Right cardiac atrium (tissue), 5 donors: ENCODE data around the gene AHRR. TPM values are rescaled to one million over a fixed set of nuclear protein-coding genes. Genes with fewer than 3 reads are reported as not detected.

Experiments
- ATAC-seq, 2 donors: fragments of 200-7000 bp; cut with Tn5 transposase; one replicate each; pipeline versions ENCODE4 v1.8.0 to v1.9.1; 2020; ENCODE audit warnings: moderate library complexity in 2 of 2, mild to moderate bottlenecking in 1 of 2
- DNase-seq, 3 donors: peaks; one replicate each; pipeline ENCODE4 v3.0.0-alpha.2; 2020
- H3K27ac ChIP-seq: one replicate; pipeline ENCODE4 v1.5.1; 2013; ENCODE audit warnings: mild to moderate bottlenecking, low read length, control low read depth, moderate library complexity
- H3K27me3 ChIP-seq: one replicate; pipeline ENCODE4 v1.6.1; 2013; ENCODE audit not compliant: control insufficient read depth, insufficient read depth
- H3K4me1 ChIP-seq: one replicate; pipeline ENCODE4 v1.6.1; 2013; ENCODE audit warnings: low read length; ENCODE audit not compliant: control insufficient read depth, insufficient read depth
- H3K4me3 ChIP-seq: one replicate; pipeline ENCODE4 v1.5.1; 2013; ENCODE audit warnings: low read length, control low read depth
- H3K9me3 ChIP-seq: one replicate; pipeline ENCODE4 v1.6.1; 2013; ENCODE audit warnings: low read length; ENCODE audit not compliant: control insufficient read depth
- WGBS: extraction: QIAGEN DNeasy Blood & Tissue Kit; methylation state at CpG from one replicate; pipeline ENCODE4 v1.1.7; 2013; 5-methylcytosine and 5-hydroxymethylcytosine counted together
- intact Hi-C, 4 donors: fragments of 100-400 bp; cut with DNase I; formaldehyde crosslinking; loops; one replicate each; pipeline versions ENCODE4 v1.11.0 to v1.14.0; 2022 to 2023
- polyA plus RNA-seq: library from polyadenylated mRNA; stranded (reverse); fragments of 200-250 nt; gene quantifications from one replicate; pipeline ENCODE4 v1.2.3, GENCODE V29; 2013
- total RNA-seq, 4 donors: library from RNA; stranded (reverse); fragmentation: NEBNext Ultra II Directional; extraction: Animal tissue kit (Norgen Biotek cat#: 25700); gene quantifications; one replicate each; pipeline ENCODE4 v1.2.1, GENCODE V29; 2021
- donor health status: healthy with polysubstance abuse.
- donor health status: DM: no; HTN: yes; CAD: no.
- donor health status: DM: no; HTN: no; CAD: no.
- donor health status: DM: no; HTN: yes; CAD: no; lungs with severe emphysema.
- donor health status: DM: yes; HTN: yes; CAD: no.

Gene AHRR
- total and polyA plus RNA-seq, 5 donors, result 0.17 to 3.7 (median 0.41) TPM

- Histone ChIP-seq H3K4me1 (peaks cover 5% of the 10 kb centered on the region), H3K4me3 (no peak overlapping the region), H3K27me3 (no peaks in the 10 kb centered on the region), H3K9me3 (no peaks in the 10 kb centered on the region), H3K27ac (no peak overlapping the region)
- intact Hi-C loops, result no loop called here
- 16% methylated on average over 50 of the region's 50 CpGs for WGBS
- ATAC-seq (no peak), DNase-seq (peak; percentile 24 to 71 (median 55))
These were observed 153.5 kb downstream of the AHRR start for GRCh38 chr5:474840-475661.

DNA sequence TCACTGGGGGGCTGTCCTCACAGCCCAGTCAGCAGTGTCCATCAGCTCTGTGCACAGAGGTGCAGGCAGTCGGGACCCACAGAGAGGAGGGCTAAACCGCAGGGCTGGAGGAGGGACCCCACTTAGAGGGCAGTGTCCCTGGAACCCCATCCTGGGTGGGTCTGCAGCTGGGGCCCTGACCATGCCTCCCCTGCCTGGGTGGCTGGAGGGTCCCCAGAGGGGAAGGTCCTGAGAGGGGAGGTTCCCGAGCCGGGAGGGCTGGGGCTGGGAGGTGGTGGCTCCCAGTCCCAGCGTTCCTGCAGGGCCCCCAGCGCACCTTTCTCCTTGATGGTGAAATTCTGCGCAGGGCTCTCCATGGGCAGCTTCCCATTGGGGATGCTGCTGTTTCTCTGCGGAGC, 154.2 kb downstream of the AHRR start:
- WGBS, result 61% methylated on average over 8 of the region's 8 CpGs
- Histone ChIP-seq H3K27me3 (no peaks in the 10 kb centered on the region), H3K4me1 (peaks cover 5% of the 10 kb centered on the region), H3K9me3 (no peaks in the 10 kb centered on the region), H3K27ac (no peak overlapping the region), H3K4me3 (no peak overlapping the region)
- no peak for ATAC-seq
- intact Hi-C loops, result no loop called here
- DNase-seq, result peak; percentile 18 to 55 (median 54)

GRCh38 chr5:476102-476813, 154.7 kb downstream of the AHRR start:
- Histone ChIP-seq H3K4me1 (peaks cover 5% of the 10 kb centered on the region), H3K9me3 (no peaks in the 10 kb centered on the region), H3K27ac (no peak overlapping the region), H3K4me3 (no peak overlapping the region), H3K27me3 (no peaks in the 10 kb centered on the region)
- ATAC-seq (no peak), DNase-seq (peak; percentile 17 to 57 (median 49))
- intact Hi-C loops, result no loop called here
- 75% methylated on average over 51 of the region's 51 CpGs for WGBS

DNA sequence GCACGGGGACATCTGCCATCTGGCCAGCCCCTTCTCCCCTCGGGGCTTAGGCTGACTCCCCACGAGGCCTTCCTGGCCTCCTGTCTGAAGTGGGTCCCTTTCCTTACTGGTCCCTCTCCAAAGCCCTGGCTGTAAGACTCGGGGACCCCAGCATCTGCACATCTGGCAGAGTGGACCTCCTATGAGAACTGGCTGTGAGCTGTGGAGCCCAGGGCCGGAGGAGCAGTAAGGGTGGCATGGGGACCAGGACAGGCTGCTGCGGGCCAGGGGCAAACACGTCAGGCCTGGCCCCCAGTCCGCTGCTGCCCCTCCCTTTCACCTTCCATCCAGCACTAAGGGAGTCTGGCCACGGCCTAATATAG, 155.3 kb downstream of the AHRR start:
- no peak overlapping the region for H3K27ac ChIP-seq
- no peak overlapping the region for H3K4me3 ChIP-seq
- peak; percentile 8 to 43 (median 33) for DNase-seq
- 56% methylated on average over 9 of the region's 9 CpGs for WGBS
- peaks cover 5% of the 10 kb centered on the region for H3K4me1 ChIP-seq
- no peaks in the 10 kb centered on the region for H3K9me3 ChIP-seq
- no peaks in the 10 kb centered on the region for H3K27me3 ChIP-seq
- intact Hi-C loops, result no loop called here
- no peak for ATAC-seq

GRCh38 chr5:477247-477646, 155.7 kb downstream of the AHRR start:
- WGBS, result 68% methylated on average over 19 of the region's 19 CpGs
- no peak overlapping the region for H3K27ac ChIP-seq
- ATAC-seq (no peak), DNase-seq (peak; percentile 17 to 48 (median 46))
- no peaks in the 10 kb centered on the region for H3K9me3 ChIP-seq
- peaks cover under 1% of the 10 kb centered on the region for H3K4me1 ChIP-seq
- no peak overlapping the region for H3K4me3 ChIP-seq
- no peaks in the 10 kb centered on the region for H3K27me3 ChIP-seq
- intact Hi-C loops, result no loop called here

DNA sequence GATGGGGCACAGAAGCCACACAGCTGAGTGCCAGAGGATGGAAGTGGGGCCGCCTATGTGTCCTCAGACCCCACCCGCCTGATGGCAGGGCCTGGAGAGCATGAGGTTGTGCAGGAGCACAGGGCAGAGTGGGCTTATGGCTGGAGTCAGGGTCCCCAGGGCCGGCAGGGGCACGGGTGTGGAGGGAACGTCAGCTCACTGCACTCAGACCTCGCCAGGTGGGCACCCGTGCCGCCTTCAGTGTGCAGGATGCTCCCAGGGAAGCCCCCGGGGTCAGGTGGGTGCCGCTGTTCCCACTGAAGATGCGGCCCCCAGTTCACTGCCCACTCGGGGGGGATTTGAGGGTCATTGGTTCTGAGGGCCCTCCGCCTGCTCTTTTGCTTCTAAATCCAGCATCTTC, 156.4 kb downstream of the AHRR start:
- 77% methylated on average over 13 of the region's 13 CpGs for WGBS
- intact Hi-C loops, result no loop called here
- no peaks in the 10 kb centered on the region for H3K4me1 ChIP-seq
- H3K9me3 ChIP-seq, result no peaks in the 10 kb centered on the region
- DNase-seq (peak in 2 of 3 donors; percentile 41 to 49), ATAC-seq (no peak)
- H3K27me3 ChIP-seq, result no peaks in the 10 kb centered on the region
- H3K27ac ChIP-seq, result no peak overlapping the region
- H3K4me3 ChIP-seq, result no peak overlapping the region

GRCh38 chr5:478369-478981, 157.0 kb downstream of the AHRR start:
- DNase-seq (peak in 2 of 3 donors; percentile 42 to 46), ATAC-seq (no peak)
- Histone ChIP-seq H3K27me3 (no peaks in the 10 kb centered on the region), H3K4me1 (no peaks in the 10 kb centered on the region), H3K4me3 (no peak overlapping the region), H3K9me3 (no peaks in the 10 kb centered on the region), H3K27ac (no peak overlapping the region)
- intact Hi-C loops, result no loop called here
- 67% methylated on average over 17 of the region's 18 CpGs for WGBS

- 74% methylated on average over 18 of the region's 18 CpGs for WGBS
- peak in 2 of 3 donors; percentile 54 to 59 for DNase-seq
- no peaks in the 10 kb centered on the region for H3K4me1 ChIP-seq
- no peaks in the 10 kb centered on the region for H3K9me3 ChIP-seq
- no peak overlapping the region for H3K27ac ChIP-seq
- no peaks in the 10 kb centered on the region for H3K27me3 ChIP-seq
- H3K4me3 ChIP-seq, result no peak overlapping the region
- intact Hi-C loops, result no loop called here
- no peak for ATAC-seq
These were observed 157.5 kb downstream of the AHRR start for GRCh38 chr5:478982-479535.

DNA sequence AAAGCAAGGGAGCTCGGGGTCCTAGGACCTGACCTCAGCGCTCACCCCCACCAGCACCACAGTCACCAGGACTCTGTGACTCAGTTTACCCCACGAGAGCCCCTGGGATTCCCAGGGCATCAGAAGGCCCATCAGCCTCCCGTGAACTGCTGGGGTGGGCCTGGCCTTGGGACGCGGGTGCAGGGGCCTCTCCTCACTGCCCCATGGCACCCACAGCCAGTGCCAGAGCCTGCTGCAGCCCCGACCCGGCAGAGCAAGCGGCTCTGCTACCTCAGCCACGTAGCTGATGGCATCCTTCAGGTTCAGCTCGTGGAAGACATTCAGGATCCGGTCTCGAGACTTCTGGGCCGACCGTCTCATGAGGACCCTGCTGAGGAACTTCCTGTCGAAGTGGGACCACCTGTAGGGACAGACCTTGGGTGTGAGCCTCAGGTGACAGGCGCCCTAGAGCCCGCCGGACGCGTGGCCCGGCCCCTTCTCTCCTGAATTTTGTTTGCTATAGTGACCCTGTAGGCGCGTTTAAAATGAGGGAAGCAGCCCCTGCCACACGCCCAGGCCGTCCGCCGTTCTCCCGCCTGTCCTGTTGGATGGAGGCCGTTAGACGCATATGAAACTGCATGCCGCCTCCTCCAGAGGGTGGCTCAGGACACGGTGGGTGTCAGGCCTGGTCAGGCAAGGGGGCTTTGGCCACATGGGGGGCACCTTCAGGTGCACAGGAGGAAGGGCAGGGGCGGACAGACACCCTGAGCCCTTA, 158.2 kb downstream of the AHRR start:
- 70% methylated on average over 34 of the region's 34 CpGs for whole genome bisulfite sequencing
- no peak overlapping the region for H3K27ac ChIP-seq
- no peaks in the 10 kb centered on the region for H3K4me1 ChIP-seq
- ATAC-seq (no peak), DNase-seq (peak in 2 of 3 donors; percentile 38 to 46)
- intact Hi-C loops, result no loop called here
- no peak overlapping the region for H3K4me3 ChIP-seq
- no peaks in the 10 kb centered on the region for H3K9me3 ChIP-seq
- H3K27me3 ChIP-seq, result no peaks in the 10 kb centered on the region

DNA sequence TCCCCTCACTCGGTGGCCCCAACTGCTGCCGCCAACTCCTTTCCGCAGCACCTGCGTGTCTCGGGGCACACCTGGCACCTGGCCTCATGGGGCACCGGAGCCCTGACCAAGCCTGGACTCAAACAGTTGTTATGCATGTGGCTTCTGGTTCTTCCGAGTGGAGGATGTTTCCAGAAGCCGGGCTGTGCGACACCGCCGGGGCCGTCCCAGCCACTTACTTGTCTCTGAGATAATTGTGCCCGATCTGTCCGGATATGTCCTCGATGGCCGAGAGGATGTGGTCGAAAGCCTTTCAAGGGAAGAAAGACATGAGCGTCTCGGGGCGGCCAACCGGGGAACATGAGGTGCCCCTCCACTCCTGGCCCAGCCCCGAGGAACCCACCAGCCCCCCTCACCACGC, 159.8 kb downstream of the AHRR start:
- Histone ChIP-seq H3K27me3 (no peaks in the 10 kb centered on the region), H3K4me1 (no peaks in the 10 kb centered on the region), H3K27ac (no peak overlapping the region), H3K9me3 (no peaks in the 10 kb centered on the region), H3K4me3 (no peak overlapping the region)
- DNase-seq (peak in 2 of 3 donors; percentile 26 to 46), ATAC-seq (no peak)
- intact Hi-C loops, result no loop called here
- WGBS, result 84% methylated on average over 23 of the region's 23 CpGs
